Measurements from ENCODE around the gene GIMAP5. TPM values are rescaled to one million over a fixed set of nuclear protein-coding genes. Genes with fewer than 3 reads are reported as not detected.

The GIMAP5 gene
- total RNA-seq, 1 experiment from 2014 or later, result not detected

- Histone ChIP-seq H2BK12ac (ENCODE audit: insufficient read length, low read depth, low read length) (no peak overlapping the region), H3K18ac (ENCODE audit: insufficient read length, low read depth, low read length) (no peak overlapping the region), H3K23me2 (ENCODE audit: insufficient read length, low read depth, low read length, poor library complexity, severe bottlenecking) (no peaks in the 10 kb centered on the region), H4K20me1 (ENCODE audit: control insufficient read depth, insufficient read depth, insufficient read length) (no peaks in the 10 kb centered on the region), H3K27ac (ENCODE audit: insufficient read length, low read depth, low read length) (no peak overlapping the region), H2BK5ac (ENCODE audit: insufficient read length, low read length) (no peak overlapping the region), H4K8ac (replicated peaks; ENCODE audit: insufficient read length, low read depth, low read length) (no peak overlapping the region), H3K4me2 (ENCODE audit: insufficient read depth, insufficient read length, low read length) (no peak overlapping the region), H3K14ac (ENCODE audit: insufficient read depth, low read length) (no peak overlapping the region), H4K5ac (ENCODE audit: insufficient read length, low read depth, low read length) (no peak overlapping the region), H3K23ac (ENCODE audit: insufficient read length, low read depth, low read length) (no peak overlapping the region), H3K56ac (ENCODE audit: insufficient read length, low read depth, low read length) (no peak overlapping the region), H2AFZ (ENCODE audit: low read length) (no peak overlapping the region), H3K4ac (ENCODE audit: low read depth, low read length) (no peak overlapping the region), H3K27me3 (ENCODE audit: insufficient read depth, low read length) (no peaks in the 10 kb centered on the region), H3K4me1 (ENCODE audit: insufficient read depth, low read length) (no peaks in the 10 kb centered on the region), H4K91ac (ENCODE audit: insufficient read length, low read depth, low read length) (no peak overlapping the region), H3K79me2 (ENCODE audit: insufficient read depth, low read length) (no peaks in the 10 kb centered on the region), H3K9me3 (ENCODE audit: control insufficient read depth, low read depth, low read length) (no peaks in the 10 kb centered on the region), H3K79me1 (ENCODE audit: insufficient read depth, low read depth, low read length, poor library complexity, severe bottlenecking) (no peaks in the 10 kb centered on the region), H2BK20ac (ENCODE audit: low read depth, low read length, poor library complexity, severe bottlenecking) (no peak overlapping the region), H3K9ac (ENCODE audit: extremely low read depth, insufficient read length, low read length) (no peak overlapping the region), H2BK15ac (ENCODE audit: low read depth, low read length) (no peak overlapping the region), H3T11ph (ENCODE audit: low read length) (no peak overlapping the region), H2BK120ac (ENCODE audit: low read depth, low read length, poor library complexity, severe bottlenecking) (no peak overlapping the region), H2AK5ac (ENCODE audit: insufficient read length, low read length) (no peak overlapping the region)
- Mint-ChIP-seq H3K9me3 (no peaks in the 10 kb centered on the region), H3K36me3 (ENCODE audit: insufficient read depth in 1 of 3, low read depth in 3 of 3) (no peaks in the 10 kb centered on the region), H3K27ac (no peak overlapping the region), H3K4me3 (no peak overlapping the region), H3K27me3 (ENCODE audit: low read depth) (peaks cover 35% of the 10 kb centered on the region), H3K4me1 (no peaks in the 10 kb centered on the region)
- no peak for DNase-seq
- TF ChIP-seq, protein P1, sequence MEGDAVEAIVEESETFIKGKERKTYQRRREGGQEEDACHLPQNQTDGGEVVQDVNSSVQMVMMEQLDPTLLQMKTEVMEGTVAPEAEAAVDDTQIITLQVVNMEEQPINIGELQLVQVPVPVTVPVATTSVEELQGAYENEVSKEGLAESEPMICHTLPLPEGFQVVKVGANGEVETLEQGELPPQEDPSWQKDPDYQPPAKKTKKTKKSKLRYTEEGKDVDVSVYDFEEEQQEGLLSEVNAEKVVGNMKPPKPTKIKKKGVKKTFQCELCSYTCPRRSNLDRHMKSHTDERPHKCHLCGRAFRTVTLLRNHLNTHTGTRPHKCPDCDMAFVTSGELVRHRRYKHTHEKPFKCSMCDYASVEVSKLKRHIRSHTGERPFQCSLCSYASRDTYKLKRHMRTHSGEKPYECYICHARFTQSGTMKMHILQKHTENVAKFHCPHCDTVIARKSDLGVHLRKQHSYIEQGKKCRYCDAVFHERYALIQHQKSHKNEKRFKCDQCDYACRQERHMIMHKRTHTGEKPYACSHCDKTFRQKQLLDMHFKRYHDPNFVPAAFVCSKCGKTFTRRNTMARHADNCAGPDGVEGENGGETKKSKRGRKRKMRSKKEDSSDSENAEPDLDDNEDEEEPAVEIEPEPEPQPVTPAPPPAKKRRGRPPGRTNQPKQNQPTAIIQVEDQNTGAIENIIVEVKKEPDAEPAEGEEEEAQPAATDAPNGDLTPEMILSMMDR (conservative IDR thresholded peaks at IDR 0.05), result no peak
- no CpG with 5 or more reads among the region's 9 CpGs for WGBS (ENCODE audit: extremely low coverage, insufficient read length, low lambda C conversion rate)
These were observed 53.3 kb downstream of the GIMAP5 start for GRCh38 chr7:150790416-150791075.
